ENCODE results near the gene CMTM3. TPM values are rescaled to one million over a fixed set of nuclear protein-coding genes. Genes with fewer than 3 reads are reported as not detected.

Gene CMTM3
- total and polyA plus RNA-seq, 2 of the 4 experiments (the other 2 are of a cell fraction): 4.5 to 35.5 TPM

- Histone ChIP-seq H3K18ac (ENCODE audit: low read depth, low read length) (no peak overlapping the region), H3K4me2 (ENCODE audit: low read depth, low read length) (no peak overlapping the region), H3K36me3 (ENCODE audit: control insufficient read depth, insufficient read depth, low read length) (no peaks in the 10 kb centered on the region), H2BK120ac (ENCODE audit: low read depth, low read length) (no peak overlapping the region), H4K20me1 (ENCODE audit: insufficient read depth, low read length) (no peaks in the 10 kb centered on the region), H3K9me1 (ENCODE audit: insufficient read depth, low read length) (peaks cover 12% of the 10 kb centered on the region; the same call in 1 of the 2 replicates), H3K9ac (ENCODE audit: low read depth, low read length) (no peak overlapping the region), H3K4me1 (ENCODE audit: control insufficient read depth, insufficient read depth, low read length) (peaks cover 3% of the 10 kb centered on the region; the same call in 1 of the 2 replicates), H2AFZ (replicated peaks; ENCODE audit: low read length, poor library complexity) (peak overlapping the region; percentile 23), H3K27ac (ENCODE audit: insufficient read depth, low read length) (no peak overlapping the region), H2AK5ac (ENCODE audit: low read depth, low read length) (no peak overlapping the region), H3K23ac (ENCODE audit: low read depth, low read length) (no peak overlapping the region), H4K5ac (ENCODE audit: low read depth, low read length) (no peak overlapping the region), H3K4me3 (ENCODE audit: insufficient read depth, low read depth, low read length) (no peak overlapping the region), H3K56ac (ENCODE audit: extremely low read depth, insufficient read depth, low read length) (no peak overlapping the region), H2BK20ac (ENCODE audit: low read depth, low read length) (no peak overlapping the region), H2BK15ac (ENCODE audit: low read depth, low read length) (no peak overlapping the region), H2BK5ac (ENCODE audit: low read depth, low read length, poor library complexity, severe bottlenecking) (no peak overlapping the region), H3K4ac (ENCODE audit: low read depth, low read length) (no peak overlapping the region; the same call in 1 of the 2 replicates), H2AK9ac (replicated peaks; ENCODE audit: low read depth, low read length, poor library complexity) (no peak overlapping the region), H4K91ac (ENCODE audit: insufficient read depth, low read depth, low read length) (no peak overlapping the region), H4K8ac (ENCODE audit: low read depth in 2 of 2, low read length in 2 of 2) (no peak overlapping the region), H3K14ac (replicated peaks; ENCODE audit: low read depth, low read length) (no peak overlapping the region), H3K79me1 (ENCODE audit: low read depth in 1 of 2, low read length in 2 of 2) (peaks cover 9 to 19% of the 10 kb centered on the region in 2 experiments; a peak in 3 of 4 replicates), H3K9me3 (ENCODE audit: control insufficient read depth, insufficient read depth, low read length) (no peaks in the 10 kb centered on the region), H3K27me3 (ENCODE audit: control insufficient read depth, insufficient read depth, low read length) (no peaks in the 10 kb centered on the region)
- ChIA-PET POLR2A (ENCODE audit: unreplicated experiment) (no interaction called here), CTCF (interaction anchor here (1.7 kb wide), 4 partner anchors 10 to 47 kb away, joined by 6 to 18 read pairs (median 12); partner anchors contain the start of gene CMTM4)
- intact Hi-C loops (cut with micrococcal nuclease): no loop called here
- WGBS, 2 experiments (ENCODE audit: extremely low coverage in 2 of 2, insufficient read length in 1 of 2): 92% methylated on average over 2 of the region's 9 CpGs; no CpG with 5 or more reads in 1 of the 2 experiments
- no peak for DNase-seq
- dilution Hi-C loops (cut with HindIII; ENCODE audit: low sequenced_read_pairs, unreplicated experiment): no loop called here
- no TSS peak for BruUV-seq (replicated peaks)
- TF ChIP-seq CTCF (conservative IDR thresholded peaks at IDR 0.05; ENCODE audit: low read depth, low read length): no peak
- TF ChIP-seq RAD21 (IDR thresholded peaks at IDR 0.05; ENCODE audit: low read length): no peak
- no peak for TF ChIP-seq NFE2L2 (IDR thresholded peaks at IDR 0.05; ENCODE audit: low read depth, low read length)
- no peak for TF ChIP-seq BHLHE40 (IDR thresholded peaks at IDR 0.05; ENCODE audit: low read depth, low read length)
- no peak for TF ChIP-seq USF2 (IDR thresholded peaks at IDR 0.05; ENCODE audit: low read depth, low read length)
- no peak for TF ChIP-seq SMC3 (IDR thresholded peaks at IDR 0.05; ENCODE audit: low read depth, low read length)
- no peak for TF ChIP-seq MAFK (IDR thresholded peaks at IDR 0.05; ENCODE audit: low read depth, low read length)
- no peak for TF ChIP-seq ELK1 (IDR thresholded peaks at IDR 0.05; ENCODE audit: borderline replicate concordance, low read depth, low read length)
- TF ChIP-seq RCOR1 (IDR thresholded peaks at IDR 0.05; ENCODE audit: insufficient replicate concordance, low read length): no peak
- TF ChIP-seq CHD1 (IDR thresholded peaks at IDR 0.05; ENCODE audit: low read depth, low read length): no peak
- in situ Hi-C loops (cut with MboI; ENCODE audit: low sequenced_read_pairs): no loop called here
- no peak for ATAC-seq (ENCODE audit: low read depth)
Observed at GRCh38 chr16:66649636-66650205, 45.2 kb downstream of the CMTM3 start.
